HG02938 (cell line): ENCODE results near the gene ADSS1.
"Not testable (repeated sequence)": the region's sequence is repeated elsewhere in the genome, so short reads cannot be mapped to it uniquely, and the experiment has no call there.

Source experiments
- ATAC-seq: cut with Tn5 transposase; IDR thresholded peaks from one replicate; pipeline ENCODE4 v1.9.1; 2021; ENCODE audit warnings: mild to moderate bottlenecking, moderate library complexity; ENCODE audit not compliant: unreplicated experiment

The ADSS1 gene

DNA sequence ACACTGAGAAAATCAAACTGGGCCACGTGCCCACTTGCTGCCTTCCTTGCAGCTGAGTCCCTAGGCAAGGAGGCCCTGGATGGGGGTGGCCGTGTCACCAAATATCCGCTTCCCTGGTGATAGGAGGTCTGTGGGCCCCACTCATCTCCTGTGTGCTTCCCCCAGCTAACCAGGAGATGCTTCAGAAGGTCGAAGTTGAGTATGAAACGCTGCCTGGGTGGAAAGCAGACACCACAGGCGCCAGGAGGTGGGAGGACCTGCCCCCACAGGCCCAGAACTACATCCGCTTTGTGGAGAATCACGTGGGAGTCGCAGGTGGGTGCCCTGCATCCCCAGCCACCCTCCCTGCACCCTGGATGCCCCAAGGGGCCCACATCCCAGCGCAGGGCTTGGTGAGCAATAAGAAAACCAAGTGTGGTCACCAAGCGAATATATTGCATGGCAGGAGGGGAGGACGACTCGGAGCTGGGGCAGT is 22.1 kb downstream of the ADSS1 start:
- ATAC-seq = no peak

DNA sequence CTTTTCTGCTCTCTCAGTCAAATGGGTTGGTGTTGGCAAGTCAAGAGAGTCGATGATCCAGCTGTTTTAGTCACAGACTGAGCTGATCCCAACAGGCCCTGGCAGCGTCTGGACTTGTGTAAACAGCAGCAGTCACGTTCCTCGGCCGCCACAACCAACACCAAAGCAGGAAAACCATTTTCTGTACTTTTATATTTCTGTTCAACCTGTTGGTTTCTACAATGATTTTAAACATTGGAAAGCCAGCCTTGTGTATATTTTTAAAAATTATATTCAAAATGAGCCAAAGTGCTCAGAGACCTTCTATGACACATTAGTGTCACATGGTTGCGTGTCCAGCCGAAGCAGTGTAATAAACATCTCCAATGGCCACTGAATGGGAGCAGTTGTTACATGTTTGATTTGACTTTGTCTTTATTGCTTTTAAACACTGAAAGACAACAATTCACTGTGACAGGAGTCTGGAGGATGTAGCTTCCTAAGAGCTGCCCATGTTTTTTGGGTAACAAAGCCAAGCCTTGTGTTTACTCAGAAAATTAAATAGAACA is 23.0 kb downstream of the ADSS1 start:
- ATAC-seq = no peak

DNA sequence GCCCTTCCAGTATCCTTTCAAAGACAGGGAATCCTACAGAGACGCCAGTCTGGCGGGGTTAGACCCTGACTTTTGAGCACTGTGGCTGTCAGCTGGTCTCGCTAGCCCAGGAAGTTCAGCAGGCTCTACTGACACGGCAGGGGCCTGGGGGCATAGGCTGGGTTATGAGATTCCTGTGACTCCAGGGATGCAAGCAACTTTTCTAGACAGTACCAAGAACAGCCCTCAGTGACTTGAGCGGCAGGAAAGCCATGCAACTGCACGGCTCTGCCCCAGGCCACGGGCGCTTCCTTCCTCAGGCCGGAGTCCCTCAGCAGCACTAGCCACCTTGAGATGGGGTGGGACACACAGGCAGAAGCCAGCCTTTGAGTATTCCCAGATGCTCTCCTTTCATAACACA is 23.8 kb downstream of the ADSS1 start:
- ATAC-seq = no peak

DNA sequence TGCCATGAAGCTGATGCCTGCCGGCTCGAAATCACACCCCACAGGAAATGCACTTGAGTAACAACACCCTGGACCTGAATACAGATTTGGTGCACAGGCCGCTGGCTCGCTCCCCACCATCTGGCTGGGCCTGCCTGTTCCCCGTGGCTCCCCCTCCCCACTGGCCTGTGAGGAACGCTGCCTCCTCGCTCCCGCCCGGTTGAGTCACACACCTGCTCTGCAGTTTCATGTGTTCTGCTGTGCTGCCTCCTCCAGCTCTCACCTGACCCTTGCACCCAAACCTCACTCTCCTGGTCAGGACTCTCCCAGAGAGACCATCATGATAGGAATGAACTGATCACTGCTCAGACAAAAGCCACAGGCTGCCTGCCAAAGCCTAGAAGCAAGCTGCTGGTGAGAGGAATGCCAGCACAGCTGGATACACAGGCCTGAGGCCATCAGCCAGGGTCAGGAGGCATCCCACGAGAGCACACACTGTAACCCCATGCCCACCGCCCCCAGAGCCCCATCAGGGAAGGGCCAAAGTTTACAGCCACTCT is 25.2 kb downstream of the ADSS1 start:
- ATAC-seq = no peak

DNA sequence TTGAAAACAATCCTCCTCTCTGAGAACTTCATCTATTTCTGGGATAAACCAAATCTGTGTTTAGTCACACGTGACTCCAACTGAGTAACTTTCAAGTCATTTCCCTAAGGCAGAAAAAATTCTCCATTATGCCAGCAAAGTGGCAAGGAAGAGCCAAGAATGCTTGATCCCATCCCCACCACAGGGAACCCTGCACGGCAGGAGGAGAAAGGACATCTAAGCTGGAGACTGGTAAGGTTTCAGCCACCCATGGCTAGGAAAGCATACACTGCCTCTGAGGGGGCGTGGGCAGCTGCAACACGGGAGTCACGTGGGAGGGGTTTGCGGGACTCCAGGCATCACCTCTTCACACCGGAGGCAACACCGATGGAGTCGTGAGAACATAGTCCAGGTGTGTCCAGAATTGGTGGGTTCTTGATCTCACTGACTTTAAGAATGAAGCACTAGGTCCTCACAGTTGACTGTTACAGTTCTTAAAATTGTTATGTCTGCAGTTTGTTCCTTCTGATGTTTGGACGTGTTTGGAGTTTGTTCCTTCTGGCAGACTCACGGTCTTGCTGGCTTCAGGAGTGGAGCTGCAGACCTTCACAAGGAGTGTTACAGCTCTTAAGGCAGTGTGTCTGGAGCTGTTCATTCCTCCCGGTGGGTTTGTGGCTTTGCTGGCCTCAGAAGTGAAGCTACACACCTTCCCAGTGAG is 26.2 kb downstream of the ADSS1 start:
- no peak for ATAC-seq

DNA sequence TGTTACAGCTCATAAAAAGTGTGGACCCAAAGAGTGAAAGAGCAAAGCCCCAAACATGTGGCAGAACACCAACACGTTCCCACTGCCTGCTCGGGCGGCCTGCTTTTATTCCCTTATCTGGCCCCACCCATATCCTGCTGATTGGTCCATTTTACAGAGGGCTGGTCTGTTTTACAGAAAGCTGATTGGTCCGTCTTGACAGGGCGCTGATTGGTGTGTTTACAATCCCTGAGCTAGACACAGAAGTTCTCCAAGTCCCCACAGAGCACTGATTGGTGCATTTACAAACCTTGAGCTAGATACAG is 26.7 kb downstream of the ADSS1 start:
- not testable (repeated sequence) for ATAC-seq

DNA sequence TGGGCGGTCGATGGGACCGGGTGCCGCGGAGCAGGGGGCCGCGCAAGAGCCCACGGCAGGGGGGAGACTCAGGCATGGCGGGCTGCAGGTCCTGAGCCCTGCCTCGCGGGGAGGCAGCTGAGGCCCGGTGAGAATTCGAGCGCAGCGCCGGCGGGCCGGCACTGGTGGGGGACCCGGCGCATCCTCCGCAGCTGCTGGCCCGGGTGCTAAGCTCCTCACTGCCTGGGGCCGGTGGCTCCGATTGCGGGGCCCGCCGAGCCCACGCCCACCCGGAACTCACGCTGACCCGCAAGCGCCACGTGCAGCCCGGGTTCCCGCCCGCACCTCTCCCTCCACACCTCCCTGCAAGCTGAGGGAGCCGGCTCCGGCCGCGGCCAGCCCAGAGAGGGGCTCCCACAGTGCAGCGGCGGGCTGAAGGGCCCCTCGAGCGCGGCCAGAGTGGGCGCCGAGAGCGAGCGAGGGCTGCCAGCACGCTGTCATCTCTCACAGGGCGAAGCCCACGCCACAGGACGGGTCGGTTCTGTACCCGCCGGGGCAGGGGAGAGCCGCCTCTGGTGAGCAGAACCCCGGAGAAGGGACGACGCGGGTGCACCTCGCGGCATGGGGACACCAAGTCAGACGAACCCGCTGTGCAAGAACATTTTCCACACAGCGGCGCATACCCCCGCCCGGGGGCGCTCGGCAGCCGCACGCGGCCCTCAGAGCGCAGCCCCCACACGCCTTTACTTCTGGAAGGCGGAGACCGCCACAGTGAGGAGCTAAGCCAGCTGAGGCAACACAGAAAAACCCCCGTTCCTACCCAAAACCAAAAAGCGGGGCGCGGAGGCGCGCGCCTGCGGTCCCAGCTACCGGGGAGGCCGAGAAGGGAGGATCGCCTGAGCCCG is 27.8 kb downstream of the ADSS1 start:
- no peak for ATAC-seq

DNA sequence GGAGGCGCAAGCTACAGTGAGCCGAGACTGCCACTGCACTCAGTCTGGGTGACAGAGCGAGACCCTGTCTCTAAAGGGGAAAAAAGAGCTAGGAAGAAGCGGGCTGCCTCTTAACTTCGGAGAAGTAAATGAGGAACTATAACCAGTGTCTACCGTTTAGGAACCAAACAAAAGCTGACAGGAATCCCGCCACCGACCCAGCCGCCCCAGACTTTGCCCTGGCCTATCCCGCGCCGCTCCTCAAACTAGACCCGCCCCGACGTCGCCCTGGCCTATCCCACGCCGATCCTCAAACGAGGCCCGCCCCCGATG is 28.4 kb downstream of the ADSS1 start:
- peak; percentile 77 for ATAC-seq

DNA sequence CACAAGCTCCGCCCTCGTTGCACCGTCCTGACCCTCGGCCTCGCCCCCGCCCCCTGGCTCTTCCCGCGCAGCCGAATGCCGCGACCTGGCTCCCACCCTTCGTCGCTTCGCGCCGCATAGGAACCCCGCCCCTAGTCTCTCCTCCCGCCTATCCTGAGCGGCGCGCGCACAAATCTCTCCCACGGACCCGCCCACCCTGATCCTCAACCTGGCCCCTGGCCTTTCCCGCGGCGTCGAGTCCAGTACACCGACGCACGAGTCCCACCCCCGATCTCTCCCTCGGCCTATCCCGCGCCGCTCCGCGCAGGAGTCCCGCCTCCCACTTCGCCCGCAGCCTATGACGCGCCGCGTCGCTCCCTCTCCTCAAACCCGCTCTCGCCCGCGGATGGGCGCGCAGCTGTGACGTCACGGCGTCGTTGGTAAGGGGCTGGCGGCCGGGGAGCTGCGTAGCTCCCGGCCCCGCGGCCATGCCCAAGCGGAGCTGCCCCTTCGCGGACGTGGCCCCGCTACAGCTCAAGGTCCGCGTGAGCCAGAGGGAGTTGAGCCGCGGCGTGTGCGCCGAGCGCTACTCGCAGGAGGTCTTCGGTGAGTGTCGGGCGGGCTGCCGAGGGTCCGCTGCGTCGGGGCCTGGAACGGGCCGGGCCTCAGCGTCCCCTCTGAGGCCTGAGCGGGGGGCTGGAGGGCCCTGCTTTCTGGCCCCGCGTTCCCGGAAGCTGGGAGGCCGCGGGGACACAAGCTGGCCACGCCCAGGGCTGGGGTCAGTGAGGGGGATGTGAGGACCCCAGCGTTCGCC is 28.9 kb downstream of the ADSS1 start, which contains the start of gene SIVA1:
SIVA1 (plus strand) TSS at position 413 of the 793 bp plus-strand sequence; CDS start at position 468, 55 bp downstream.
- peak; percentile 88 for ATAC-seq

DNA sequence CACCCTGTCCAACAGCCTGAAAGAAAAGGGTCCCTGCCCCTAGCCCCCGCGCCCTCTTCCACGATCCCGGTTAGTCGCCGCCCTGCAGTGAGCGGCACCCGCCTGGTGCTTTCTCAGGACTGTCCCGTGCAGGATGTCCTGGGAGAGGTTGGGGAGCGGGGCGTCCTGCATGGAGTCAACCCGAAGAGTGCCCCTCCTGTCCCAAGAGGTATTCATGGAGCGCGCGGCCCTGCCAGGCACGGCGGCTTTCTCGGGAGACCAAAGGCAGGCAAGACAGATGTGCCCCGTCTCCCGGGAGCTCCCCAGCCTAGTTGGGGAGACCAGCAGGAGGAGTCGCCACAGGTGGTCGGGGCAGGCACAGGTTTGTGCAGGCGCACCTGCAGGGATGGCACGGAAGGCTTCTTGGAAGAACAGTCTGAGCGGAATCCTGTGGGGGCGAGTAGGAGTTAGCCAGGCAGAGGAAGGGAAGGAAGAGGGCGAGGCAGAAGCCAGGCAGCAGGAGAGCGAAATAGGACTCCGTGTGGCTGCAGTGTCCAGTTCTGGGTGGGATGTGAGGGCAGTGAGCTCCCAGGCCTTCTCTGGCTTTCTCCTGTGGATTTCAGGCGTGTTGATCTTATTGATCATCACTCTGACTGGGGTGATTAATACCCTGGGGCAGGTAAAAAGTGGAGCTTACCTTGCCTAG is 29.6 kb downstream of the ADSS1 start:
- ATAC-seq = no peak

DNA sequence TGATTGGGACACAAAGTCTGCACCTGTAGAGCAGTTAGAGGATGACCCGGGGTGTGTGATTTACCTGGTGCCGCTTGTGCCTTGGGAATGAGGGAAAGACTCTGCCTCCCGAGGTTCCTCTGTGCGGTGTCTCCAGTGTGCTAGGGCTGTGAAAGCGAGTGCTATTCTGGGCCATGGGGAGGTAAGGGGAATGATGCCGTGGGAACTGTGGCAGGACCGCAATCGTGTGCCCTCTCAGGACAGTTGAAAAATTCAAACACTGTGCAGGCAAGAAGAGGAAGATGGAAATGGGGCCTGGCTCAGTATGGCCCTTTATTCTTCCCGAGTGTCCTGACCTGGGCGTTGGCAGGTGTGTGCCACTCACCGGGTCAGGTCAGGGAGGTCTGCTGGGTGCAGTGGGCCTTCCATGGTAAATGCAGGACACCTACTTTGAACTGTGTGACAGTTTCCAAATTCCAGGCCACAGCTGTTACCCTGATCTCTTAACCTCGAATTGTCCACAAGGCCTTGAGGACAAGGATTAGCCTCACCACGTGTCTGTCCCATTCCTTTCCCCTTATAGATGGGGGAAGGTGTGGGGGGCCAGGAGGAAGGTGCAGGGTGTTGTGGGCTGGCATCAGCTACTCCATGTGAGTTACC is 30.3 kb downstream of the ADSS1 start:
- no peak for ATAC-seq

DNA sequence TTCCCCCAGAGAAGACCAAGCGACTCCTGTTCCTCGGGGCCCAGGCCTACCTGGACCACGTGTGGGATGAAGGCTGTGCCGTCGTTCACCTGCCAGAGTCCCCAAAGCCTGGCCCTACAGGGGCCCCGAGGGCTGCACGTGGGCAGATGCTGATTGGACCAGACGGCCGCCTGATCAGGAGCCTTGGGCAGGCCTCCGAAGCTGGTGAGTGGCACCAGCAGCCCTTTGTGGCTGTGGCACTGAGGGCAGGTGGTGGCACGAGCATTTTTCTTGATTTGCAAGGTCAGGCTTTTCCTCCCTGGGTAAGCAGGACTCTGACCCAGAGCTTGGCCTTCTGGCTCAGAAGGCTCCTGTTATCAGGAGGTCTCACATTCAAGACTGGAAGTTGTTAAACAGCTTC is 31.6 kb downstream of the ADSS1 start:
- ATAC-seq = no peak

DNA sequence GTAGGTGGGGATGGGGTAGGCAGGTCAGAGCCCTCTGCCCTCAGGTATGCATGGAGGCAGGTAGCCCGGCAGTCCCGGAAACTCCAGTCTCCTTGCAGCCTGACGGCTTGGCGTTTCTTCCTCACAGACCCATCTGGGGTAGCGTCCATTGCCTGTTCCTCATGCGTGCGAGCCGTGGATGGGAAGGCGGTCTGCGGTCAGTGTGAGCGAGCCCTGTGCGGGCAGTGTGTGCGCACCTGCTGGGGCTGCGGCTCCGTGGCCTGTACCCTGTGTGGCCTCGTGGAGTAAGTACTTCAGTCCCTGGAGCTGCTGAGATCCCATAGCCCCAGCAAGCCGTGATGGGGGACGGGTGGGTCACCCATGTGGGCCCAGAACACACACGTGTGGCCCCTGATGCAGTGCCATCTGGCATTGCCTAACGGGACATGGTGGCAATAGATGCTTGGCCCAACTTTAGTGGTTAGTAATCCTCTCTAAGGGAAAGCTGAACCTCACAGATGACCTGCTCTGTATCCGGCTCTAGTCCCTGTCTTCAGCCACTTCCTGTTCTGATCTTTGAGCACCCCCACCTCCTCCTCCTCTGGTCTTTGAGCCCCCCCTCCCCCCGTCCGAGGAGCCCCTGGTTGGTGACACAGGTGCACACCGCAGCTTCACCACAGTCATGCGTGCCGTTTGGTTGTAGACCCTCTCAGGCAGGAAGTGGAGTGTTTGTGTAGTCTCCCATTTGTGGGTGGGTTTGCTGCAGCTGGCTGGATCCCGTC is 32.6 kb downstream of the ADSS1 start:
- no peak for ATAC-seq

DNA sequence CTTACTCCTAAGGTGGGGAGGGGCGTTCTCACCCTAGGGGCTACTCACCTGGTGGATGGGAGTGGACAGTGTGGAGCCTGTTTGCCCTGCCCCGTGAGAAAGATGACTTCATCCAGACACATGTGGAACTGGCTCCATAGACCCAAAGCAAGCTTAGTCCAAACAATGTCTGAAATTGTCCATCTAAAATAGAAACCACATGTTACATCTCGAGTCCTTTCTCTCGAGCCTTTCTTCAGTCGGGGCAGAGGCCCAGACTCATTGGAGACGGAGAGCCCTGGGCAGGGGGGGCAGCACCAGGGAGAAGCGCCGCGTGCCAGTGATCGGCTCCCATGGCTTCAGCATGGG is 33.2 kb downstream of the ADSS1 start:
- no peak for ATAC-seq

DNA sequence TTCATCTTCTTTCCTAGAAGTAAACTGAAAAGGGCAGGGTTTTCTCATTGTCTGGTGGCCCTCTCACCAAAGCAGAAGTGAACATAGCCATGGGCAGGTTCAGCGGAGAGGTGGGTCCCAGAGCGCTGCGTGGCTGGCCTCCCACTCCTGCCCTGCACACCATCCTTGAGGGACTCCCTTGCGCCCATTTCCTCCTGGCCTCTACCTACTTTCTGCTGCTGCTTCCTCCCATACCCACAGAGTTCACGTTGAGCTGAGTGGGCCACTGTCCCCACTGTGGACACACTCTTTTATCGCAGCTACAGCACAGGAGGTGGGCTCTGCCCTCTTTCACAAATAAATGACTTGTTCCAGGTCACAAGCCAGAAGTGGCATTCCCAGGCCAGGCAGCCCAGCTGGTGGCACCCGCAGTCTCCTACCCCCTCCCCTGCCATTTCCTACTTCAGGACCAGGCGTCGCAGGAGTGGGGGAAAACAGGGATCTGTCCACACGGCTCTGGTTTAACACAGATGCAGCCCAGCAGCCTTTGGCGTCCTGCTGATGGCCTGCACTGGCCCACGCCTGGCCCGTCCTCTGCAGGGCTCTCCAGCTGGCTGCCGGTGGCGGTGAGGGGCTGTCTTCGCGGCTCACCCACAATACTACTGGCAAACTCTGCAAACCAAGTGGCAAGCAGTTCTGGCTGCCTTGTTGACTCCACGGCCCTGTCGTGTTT is 33.8 kb downstream of the ADSS1 start:
- no peak for ATAC-seq

DNA sequence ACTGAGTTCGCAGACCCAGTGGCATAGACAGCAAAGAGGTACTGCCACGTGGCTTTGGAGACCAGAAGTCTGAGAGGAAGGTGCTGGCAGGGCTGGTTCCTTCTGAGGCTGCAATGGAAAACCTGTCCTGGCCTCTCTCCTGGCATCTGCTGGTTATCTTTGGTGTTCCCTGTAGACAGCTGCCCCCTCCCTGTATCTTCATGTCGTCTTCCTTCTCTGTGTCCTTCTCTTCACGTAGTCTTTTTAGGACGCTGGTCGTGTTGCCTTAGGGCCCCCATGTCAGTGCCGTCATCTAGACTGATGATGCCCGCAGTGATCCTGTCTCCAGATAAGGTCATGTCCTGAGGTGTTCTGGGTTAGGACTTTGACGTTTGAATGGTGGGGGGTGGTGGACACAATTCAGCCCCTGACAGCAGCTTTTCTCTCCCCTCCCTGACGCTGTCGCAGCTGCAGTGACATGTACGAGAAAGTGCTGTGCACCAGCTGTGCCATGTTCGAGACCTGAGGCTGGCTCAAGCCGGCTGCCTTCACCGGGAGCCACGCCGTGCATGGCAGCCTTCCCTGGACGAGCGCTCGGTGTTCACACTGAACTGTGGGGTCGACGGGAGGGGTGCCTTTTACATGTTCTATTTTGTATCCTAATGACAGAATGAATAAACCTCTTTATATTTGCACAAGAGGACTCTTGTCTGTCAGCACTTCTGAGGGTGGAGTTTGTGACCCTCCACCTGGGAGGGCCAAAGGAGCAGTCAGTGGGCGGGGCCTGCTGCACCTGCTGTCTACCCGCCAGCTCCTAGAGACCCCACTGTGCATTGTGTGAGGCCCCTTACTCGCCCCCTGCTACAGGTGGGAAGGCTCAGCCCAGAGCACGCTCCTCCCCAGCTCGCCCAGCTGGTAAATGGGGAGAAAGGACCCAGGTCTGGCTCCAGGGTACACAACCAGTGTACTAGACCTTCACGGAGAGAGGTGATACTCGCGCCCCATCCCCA is 35.2 kb downstream of the ADSS1 start:
- no peak for ATAC-seq

DNA sequence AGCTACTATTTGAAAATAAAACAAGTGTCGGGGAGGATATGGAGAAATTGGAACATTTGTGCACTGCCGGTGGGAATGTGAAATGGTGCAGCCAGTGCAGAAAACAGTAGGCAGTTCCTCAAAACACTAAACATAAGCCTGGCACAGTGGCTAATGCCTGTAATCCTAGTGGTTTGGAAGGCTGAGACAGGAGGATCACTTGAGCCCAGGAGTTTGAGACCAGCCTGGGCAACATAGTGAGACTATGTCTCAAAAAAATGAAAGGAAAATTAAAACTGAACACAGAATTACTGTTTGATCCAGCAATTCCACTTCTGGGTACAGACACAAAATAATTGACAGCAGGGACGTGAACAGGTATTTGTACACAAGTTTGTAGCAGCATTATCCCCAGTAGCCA is 41.5 kb downstream of the ADSS1 start:
- ATAC-seq = no peak
